GM23338 (cell line): ENCODE measurements around the gene ZNF445. TPM values are rescaled to one million over a fixed set of nuclear protein-coding genes. Genes with fewer than 3 reads are reported as not detected.

ENCODE experiments used
- ATAC-seq: fragments of 200-7000 bp; cut with Tn5 transposase; 3 replicates; pipeline ENCODE4 v1.9.1; 2020
- DNase-seq: peaks from one replicate; pipeline ENCODE4 v3.0.0-alpha.2; 2015; ENCODE audit warnings: low spot score
- H2AFZ ChIP-seq: fragments of 200-600 bp; sonication (generic); 2 replicates; pipeline ENCODE4 v1.8.0; 2016; ENCODE audit warnings: antibody characterized with exemption, mild to moderate bottlenecking, moderate library complexity
- H3F3A ChIP-seq: fragments of 200-600 bp; sonication (generic); replicated peaks from 2 replicates; pipeline ENCODE4 v1.8.0; 2017; ENCODE audit warnings: antibody characterized with exemption, mixed run types, low read depth
- H3K27ac ChIP-seq: fragments of 200-600 bp; sonication (generic); 2 replicates; pipeline ENCODE4 v1.6.1; 2016; ENCODE audit warnings: low read depth
- H3K27me3 ChIP-seq: fragments of 200-600 bp; sonication (generic); 2 replicates; pipeline ENCODE4 v1.8.0; 2016; ENCODE audit warnings: mild to moderate bottlenecking, mixed run types, moderate library complexity; ENCODE audit not compliant: insufficient read depth
- H3K36me3 ChIP-seq: fragments of 200-600 bp; sonication (generic); 2 replicates; pipeline ENCODE4 v1.8.0; 2016; ENCODE audit warnings: mild to moderate bottlenecking; ENCODE audit not compliant: insufficient read depth
- H3K4me1 ChIP-seq: fragments of 200-600 bp; sonication (generic); 2 replicates; pipeline ENCODE4 v1.8.0; 2016; ENCODE audit warnings: mild to moderate bottlenecking, moderate library complexity; ENCODE audit not compliant: insufficient read depth
- H3K4me2 ChIP-seq: fragments of 200-600 bp; sonication (generic); 2 replicates; pipeline ENCODE4 v1.7.1; 2017; ENCODE audit warnings: mixed run types
- H3K4me3 ChIP-seq: fragments of 200-600 bp; sonication (generic); 2 replicates; pipeline ENCODE4 v1.6.1; 2016; ENCODE audit warnings: mixed run types
- H3K79me2 ChIP-seq: fragments of 200-600 bp; sonication (generic); replicated peaks from 2 replicates; pipeline ENCODE4 v1.8.0; 2017; ENCODE audit warnings: mild to moderate bottlenecking; ENCODE audit not compliant: insufficient read depth
- H3K9me2 ChIP-seq: fragments of 200-600 bp; sonication (generic); 2 replicates; pipeline ENCODE4 v1.8.0; 2017; ENCODE audit not compliant: insufficient read depth
- H4K20me1 ChIP-seq: fragments of 200-600 bp; sonication (generic); replicated peaks from 2 replicates; pipeline ENCODE4 v1.8.0; 2017; ENCODE audit warnings: mild to moderate bottlenecking; ENCODE audit not compliant: insufficient read depth
- H3K27ac Mint-ChIP-seq: 2 replicates; pipeline ENCODE4 v1.8.0; 2020; ENCODE audit warnings: inconsistent platforms, mild to moderate bottlenecking, moderate library complexity, mixed read lengths
- H3K27me3 Mint-ChIP-seq: 3 replicates; pipeline ENCODE4 v1.8.0; 2022; ENCODE audit warnings: low read depth, mild to moderate bottlenecking, moderate library complexity, mixed read lengths, inconsistent platforms; ENCODE audit not compliant: insufficient read depth, poor library complexity
- H3K36me3 Mint-ChIP-seq: 3 replicates; pipeline ENCODE4 v1.8.0; 2021; ENCODE audit warnings: low read depth, mild to moderate bottlenecking, inconsistent platforms, moderate library complexity, mixed read lengths
- H3K4me1 Mint-ChIP-seq: 3 replicates; pipeline ENCODE4 v1.8.0; 2020; ENCODE audit warnings: mild to moderate bottlenecking, inconsistent platforms, mixed read lengths
- H3K4me3 Mint-ChIP-seq: 3 replicates; pipeline ENCODE4 v1.8.0; 2021; ENCODE audit warnings: moderate library complexity, mild to moderate bottlenecking, inconsistent platforms, mixed read lengths
- H3K9me3 Mint-ChIP-seq: 3 replicates; pipeline ENCODE4 v1.8.0; 2020; ENCODE audit warnings: moderate library complexity, mild to moderate bottlenecking, inconsistent platforms, mixed read lengths
- CREB1 ChIP-seq: fragments of 250-450 bp; sonication (Bioruptor Pico); IDR thresholded peaks from 2 replicates; pipeline ENCODE4 v1.5.0; 2020; ENCODE audit warnings: low read depth, mild to moderate bottlenecking, moderate library complexity
- CTCF ChIP-seq, 2 experiments: fragments of 200-600 bp in 1 of 2; sonication (generic) in 1 of 2; conservative IDR thresholded peaks; 2 replicates each; pipeline versions ENCODE4 v1.5.1 to v1.6.1; 2016 to 2017; ENCODE audit warnings: antibody characterized with exemption in 2 of 2, low read depth in 2 of 2, mild to moderate bottlenecking in 2 of 2, moderate library complexity in 1 of 2
- ETS1 ChIP-seq: IDR thresholded peaks from 2 replicates; pipeline ENCODE4 v1.6.1; 2016; ENCODE audit warnings: antibody characterized with exemption
- EZH2 ChIP-seq: fragments of 200-600 bp; sonication (generic); IDR thresholded peaks from one replicate; pipeline ENCODE4 v1.8.0; 2017; ENCODE audit warnings: antibody characterized with exemption, mild to moderate bottlenecking, low read depth; ENCODE audit not compliant: unreplicated experiment
- JUNB ChIP-seq: IDR thresholded peaks from one replicate; pipeline ENCODE4 v1.6.1; 2016; ENCODE audit warnings: antibody characterized with exemption; ENCODE audit not compliant: unreplicated experiment
- NANOG ChIP-seq: IDR thresholded peaks from 2 replicates; pipeline ENCODE4 v1.6.1; 2016; ENCODE audit warnings: antibody characterized with exemption, borderline replicate concordance
- POLR2AphosphoS5 ChIP-seq: IDR thresholded peaks from 2 replicates; pipeline ENCODE4 v1.6.1; 2016; ENCODE audit warnings: antibody characterized with exemption, low read depth
- STAT1 ChIP-seq: IDR thresholded peaks from one replicate; pipeline ENCODE4 v1.6.1; 2016; ENCODE audit warnings: antibody characterized with exemption; ENCODE audit not compliant: unreplicated experiment
- ZNF114 ChIP-seq: fragments of 250-450 bp; sonication (Bioruptor Pico); IDR thresholded peaks from 2 replicates; pipeline ENCODE4 v1.5.0; 2020; ENCODE audit warnings: mild to moderate bottlenecking, moderate library complexity
- ZNF331 ChIP-seq: fragments of 250-450 bp; sonication (Bioruptor Pico); IDR thresholded peaks from 2 replicates; pipeline ENCODE4 v1.5.0; 2020; ENCODE audit warnings: low read depth, mild to moderate bottlenecking, moderate library complexity
- polyA plus RNA-seq: library from polyadenylated mRNA; unstranded; fragments of >200 nt; fragmentation: Nextera tagmentation; extraction: Ambion mirVana; gene quantifications from 2 replicates; pipeline ENCODE4 v1.2.1, GENCODE V29; 2016
- total RNA-seq: library from RNA; depleted of rRNA; stranded (reverse); fragments of >200 nt; shearing (Covaris generic); gene quantifications from 2 replicates; pipeline ENCODE4 v1.2.3, GENCODE V29; 2014

The ZNF445 gene
- total and polyA plus RNA-seq, 2 experiments from 2014 or later: 2.7 to 16.6 TPM

- Mint-ChIP-seq H3K36me3 (peaks cover 54% of the 10 kb centered on the region), H3K4me3 (no peak overlapping the region), H3K4me1 (no peaks in the 10 kb centered on the region), H3K27me3 (peaks cover 5% of the 10 kb centered on the region), H3K9me3 (no peaks in the 10 kb centered on the region), H3K27ac (no peak overlapping the region)
- H3K9me2 ChIP-seq: no peaks in the 10 kb centered on the region
- H3K36me3 ChIP-seq: peaks cover 22% of the 10 kb centered on the region
- H3K79me2 ChIP-seq: no peaks in the 10 kb centered on the region
- H2AFZ ChIP-seq: no peak overlapping the region
- H3F3A ChIP-seq: no peaks in the 10 kb centered on the region
- H3K4me1 ChIP-seq: no peaks in the 10 kb centered on the region
- no peaks in the 10 kb centered on the region for H4K20me1 ChIP-seq
- H3K4me3 ChIP-seq: no peak overlapping the region
- H3K27ac ChIP-seq: no peak overlapping the region
- TF ChIP-seq ZNF331: no peak
- no peak for TF ChIP-seq POLR2AphosphoS5
- no peak for TF ChIP-seq ETS1
- TF ChIP-seq CREB1 (CRISPR knock-in tag): no peak
- TF ChIP-seq STAT1: no peak
- TF ChIP-seq CTCF (conservative IDR thresholded peaks at IDR 0.05; ENCODE audit: low read depth in 2 of 2): no peak
- TF ChIP-seq ZNF114 (CRISPR knock-in tag): no peak
- no peak for TF ChIP-seq NANOG
- H3K4me2 ChIP-seq: no peak overlapping the region
- H3K27me3 ChIP-seq: no peaks in the 10 kb centered on the region
- ATAC-seq: no peak
- DNase-seq: no peak
These were observed 33.0 kb downstream of the ZNF445 start for GRCh38 chr3:44444437-44444836.

- no peak for ATAC-seq
- Histone ChIP-seq H3K27me3 (no peaks in the 10 kb centered on the region), H3K4me2 (no peak overlapping the region), H3K4me1 (no peaks in the 10 kb centered on the region), H4K20me1 (no peaks in the 10 kb centered on the region), H3K36me3 (peaks cover 12% of the 10 kb centered on the region), H3K4me3 (no peak overlapping the region), H3K79me2 (no peaks in the 10 kb centered on the region), H3K9me2 (no peaks in the 10 kb centered on the region), H3K27ac (no peak overlapping the region), H2AFZ (no peak overlapping the region), H3F3A (no peaks in the 10 kb centered on the region)
- H3K36me3 Mint-ChIP-seq: peaks cover 41% of the 10 kb centered on the region
- TF ChIP-seq POLR2AphosphoS5 (no peak), JUNB (no peak), STAT1 (no peak), EZH2 (no peak), NANOG (no peak)
- H3K4me3 Mint-ChIP-seq: no peak overlapping the region
- peaks cover 5% of the 10 kb centered on the region for H3K27me3 Mint-ChIP-seq
- no peaks in the 10 kb centered on the region for H3K4me1 Mint-ChIP-seq
- no peak for DNase-seq
- no peak overlapping the region; the same call in 1 of the 2 replicates for H3K27ac Mint-ChIP-seq
- H3K9me3 Mint-ChIP-seq: no peaks in the 10 kb centered on the region
These were observed 34.7 kb downstream of the ZNF445 start for GRCh38 chr3:44442596-44443309.
